MM.1S (cell line): ENCODE results near the gene SLC22A17.

Experiments used
- DNase-seq: peaks from one replicate; pipeline ENCODE4 v3.0.0-alpha.2; 2015
- H2AFZ ChIP-seq: fragments of 300-600 bp; sonication (generic); 2 replicates; pipeline ENCODE4 v1.6.0; 2016; ENCODE audit warnings: antibody characterized with exemption, low read length
- H3F3A ChIP-seq: fragments of 300-600 bp; sonication (generic); 2 replicates; pipeline ENCODE4 v1.6.1; 2016; ENCODE audit warnings: mild to moderate bottlenecking, antibody characterized with exemption, low read length, moderate library complexity, mixed read lengths; ENCODE audit not compliant: insufficient read depth
- H3K27ac ChIP-seq: fragments of 300-600 bp; sonication (generic); 2 replicates; pipeline ENCODE4 v1.5.1; 2016; ENCODE audit warnings: mild to moderate bottlenecking, low read length
- H3K27me3 ChIP-seq: fragments of 300-600 bp; sonication (generic); replicated peaks from 2 replicates; pipeline ENCODE4 v1.6.0; 2016; ENCODE audit warnings: low read length; ENCODE audit not compliant: insufficient read depth
- H3K36me3 ChIP-seq: fragments of 300-600 bp; sonication (generic); replicated peaks from 2 replicates; pipeline ENCODE4 v1.6.1; 2016; ENCODE audit warnings: mild to moderate bottlenecking, low read length, mixed read lengths; ENCODE audit not compliant: insufficient read depth
- H3K4me1 ChIP-seq: fragments of 300-600 bp; sonication (generic); 2 replicates; pipeline ENCODE4 v1.6.1; 2016; ENCODE audit warnings: low read length, mixed read lengths
- H3K4me2 ChIP-seq: fragments of 300-600 bp; sonication (generic); 2 replicates; pipeline ENCODE4 v1.6.0; 2016; ENCODE audit warnings: low read depth, low read length
- H3K4me3 ChIP-seq: fragments of 300-600 bp; sonication (generic); 2 replicates; pipeline ENCODE4 v1.5.1; 2016; ENCODE audit warnings: low read length, mixed read lengths
- H3K79me2 ChIP-seq: fragments of 300-600 bp; sonication (generic); 2 replicates; pipeline ENCODE4 v1.6.1; 2016; ENCODE audit warnings: mixed run types, low read length, mixed read lengths
- H3K9ac ChIP-seq: fragments of 300-600 bp; sonication (generic); 2 replicates; pipeline ENCODE4 v1.6.1; 2016; ENCODE audit warnings: low read length, mixed read lengths
- H3K9me2 ChIP-seq: fragments of 300-600 bp; sonication (generic); replicated peaks from 2 replicates; pipeline ENCODE4 v1.6.1; 2016; ENCODE audit warnings: mild to moderate bottlenecking, low read length, mixed read lengths; ENCODE audit not compliant: insufficient read depth
- H3K9me3 ChIP-seq: fragments of 300-600 bp; sonication (generic); replicated peaks from 2 replicates; pipeline ENCODE4 v1.6.1; 2016; ENCODE audit warnings: mild to moderate bottlenecking, low read length, mixed read lengths; ENCODE audit not compliant: insufficient read depth
- H4K20me1 ChIP-seq: fragments of 300-600 bp; sonication (generic); 2 replicates; pipeline ENCODE4 v1.6.1; 2016; ENCODE audit warnings: mild to moderate bottlenecking, low read length, moderate library complexity, mixed read lengths; ENCODE audit not compliant: insufficient read depth
- CTCF ChIP-seq: fragments of 300-600 bp; sonication (generic); IDR thresholded peaks from 2 replicates; pipeline ENCODE4 v1.5.1; 2016; ENCODE audit warnings: antibody characterized with exemption, low read length, mixed read lengths
- EZH2 ChIP-seq: fragments of 300-600 bp; sonication (generic); optimal IDR thresholded peaks from 2 replicates; pipeline ENCODE3; 2017; ENCODE audit warnings: low read depth, mild to moderate bottlenecking, antibody characterized with exemption, low read length, mixed read lengths
- EZH2phosphoT487 ChIP-seq: fragments of 300-600 bp; sonication (generic); IDR thresholded peaks from 2 replicates; pipeline ENCODE4 v1.6.1; 2018; ENCODE audit warnings: antibody characterized with exemption, low read length

Gene SLC22A17

GRCh38 chr14:23316300-23316699 lies 36.4 kb downstream of the SLC22A17 start:
- H3K9me2 ChIP-seq, result no peaks in the 10 kb centered on the region
- H3K9me3 ChIP-seq, result no peaks in the 10 kb centered on the region
- H3K27me3 ChIP-seq, result no peaks in the 10 kb centered on the region
- H3K4me1 ChIP-seq, result no peaks in the 10 kb centered on the region
- DNase-seq, result no peak
- no peak overlapping the region for H3K9ac ChIP-seq
- H3K79me2 ChIP-seq, result no peaks in the 10 kb centered on the region
- H4K20me1 ChIP-seq, result no peaks in the 10 kb centered on the region
- H3K36me3 ChIP-seq, result no peaks in the 10 kb centered on the region
- H2AFZ ChIP-seq, result no peak overlapping the region
- no peak overlapping the region for H3K4me2 ChIP-seq
- TF ChIP-seq EZH2 (no peak), CTCF (no peak), EZH2phosphoT487 (no peak)
- no peaks in the 10 kb centered on the region for H3F3A ChIP-seq
- H3K4me3 ChIP-seq, result no peak overlapping the region
- no peak overlapping the region for H3K27ac ChIP-seq

- no peak for DNase-seq
- H4K20me1 ChIP-seq, result no peaks in the 10 kb centered on the region
- H3K9me3 ChIP-seq, result no peaks in the 10 kb centered on the region
- no peak overlapping the region for H3K4me2 ChIP-seq
- no peak overlapping the region for H3K27ac ChIP-seq
- H3K9ac ChIP-seq, result no peak overlapping the region
- no peak overlapping the region for H3K4me3 ChIP-seq
- no peaks in the 10 kb centered on the region for H3K36me3 ChIP-seq
- no peak for TF ChIP-seq EZH2
- TF ChIP-seq EZH2phosphoT487, result no peak
- TF ChIP-seq CTCF, result no peak
- H3K4me1 ChIP-seq, result no peaks in the 10 kb centered on the region
- H3F3A ChIP-seq, result no peaks in the 10 kb centered on the region
- H2AFZ ChIP-seq, result no peak overlapping the region
- H3K27me3 ChIP-seq, result no peaks in the 10 kb centered on the region
- H3K9me2 ChIP-seq, result no peaks in the 10 kb centered on the region
- H3K79me2 ChIP-seq, result no peaks in the 10 kb centered on the region
Observed at GRCh38 chr14:23310546-23310945, 42.1 kb downstream of the SLC22A17 start.

- no peak overlapping the region for H3K27ac ChIP-seq
- TF ChIP-seq EZH2phosphoT487 (no peak), EZH2 (no peak), CTCF (no peak)
- no peaks in the 10 kb centered on the region for H3K36me3 ChIP-seq
- no peaks in the 10 kb centered on the region for H3K79me2 ChIP-seq
- no peaks in the 10 kb centered on the region for H3K27me3 ChIP-seq
- H4K20me1 ChIP-seq, result no peaks in the 10 kb centered on the region
- no peak overlapping the region for H2AFZ ChIP-seq
- no peaks in the 10 kb centered on the region for H3K9me2 ChIP-seq
- H3K4me1 ChIP-seq, result no peaks in the 10 kb centered on the region
- no peak overlapping the region for H3K4me2 ChIP-seq
- no peaks in the 10 kb centered on the region for H3K9me3 ChIP-seq
- H3K4me3 ChIP-seq, result no peak overlapping the region
- no peak overlapping the region for H3K9ac ChIP-seq
- DNase-seq, result no peak
- no peaks in the 10 kb centered on the region for H3F3A ChIP-seq
Observed at GRCh38 chr14:23308721-23309445, 43.8 kb downstream of the SLC22A17 start.
